GM19324 (cell line): Measurements from ENCODE around the gene AFDN.

Experiments
- ATAC-seq: cut with Tn5 transposase; IDR thresholded peaks from one replicate; pipeline ENCODE4 v1.9.1; 2021; ENCODE audit warnings: mild to moderate bottlenecking, moderate library complexity; ENCODE audit not compliant: unreplicated experiment, low FRiP score

Gene AFDN

DNA sequence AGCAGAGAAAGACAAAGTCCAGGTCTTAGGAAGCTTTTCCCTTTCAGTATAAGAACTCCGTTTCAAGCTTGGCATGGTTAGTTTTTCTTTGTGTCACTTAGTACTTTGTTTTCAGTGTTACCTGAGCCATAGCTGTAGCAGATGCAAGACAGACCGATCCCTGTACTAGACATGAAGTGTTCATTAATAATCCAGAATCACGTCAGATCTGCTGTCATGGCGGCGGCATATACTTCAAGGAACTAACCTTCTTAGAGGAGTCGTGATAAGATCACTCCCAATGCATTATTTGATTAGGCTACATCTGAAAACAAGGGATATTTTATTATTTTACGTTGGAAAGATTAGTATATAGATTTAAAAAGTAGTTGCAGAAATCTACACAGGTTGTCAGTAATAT, 83.9 kb downstream of the AFDN start:
- ATAC-seq, result no peak

- no peak for ATAC-seq
Observed at GRCh38 chr6:167912494-167912893, 85.8 kb downstream of the AFDN start.

GRCh38 chr6:167913699-167914098, 87.0 kb downstream of the AFDN start:
- ATAC-seq, result no peak

DNA sequence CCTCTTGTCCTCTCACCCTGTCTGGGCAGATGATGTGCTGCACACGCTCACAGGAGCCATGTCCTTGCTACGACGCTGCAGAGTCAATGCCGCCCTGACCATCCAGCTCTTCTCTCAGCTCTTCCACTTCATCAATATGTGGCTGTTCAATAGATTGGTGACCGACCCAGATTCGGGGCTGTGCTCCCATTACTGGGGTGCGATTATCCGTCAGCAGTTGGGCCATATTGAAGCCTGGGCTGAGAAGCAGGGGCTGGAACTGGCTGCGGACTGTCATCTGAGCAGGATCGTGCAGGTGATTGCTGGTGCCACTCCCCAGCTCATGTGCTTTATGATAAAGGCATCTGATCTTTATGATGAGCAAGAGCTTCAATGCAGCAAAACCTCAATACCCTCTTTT, 88.4 kb downstream of the AFDN start:
- ATAC-seq, result no peak

GRCh38 chr6:167917551-167918154, 90.9 kb downstream of the AFDN start:
- no peak for ATAC-seq

- ATAC-seq, result no peak
Observed at GRCh38 chr6:167918548-167919278, 92.0 kb downstream of the AFDN start.

- no peak for ATAC-seq
Observed at GRCh38 chr6:167919349-167919748, 92.6 kb downstream of the AFDN start.

DNA sequence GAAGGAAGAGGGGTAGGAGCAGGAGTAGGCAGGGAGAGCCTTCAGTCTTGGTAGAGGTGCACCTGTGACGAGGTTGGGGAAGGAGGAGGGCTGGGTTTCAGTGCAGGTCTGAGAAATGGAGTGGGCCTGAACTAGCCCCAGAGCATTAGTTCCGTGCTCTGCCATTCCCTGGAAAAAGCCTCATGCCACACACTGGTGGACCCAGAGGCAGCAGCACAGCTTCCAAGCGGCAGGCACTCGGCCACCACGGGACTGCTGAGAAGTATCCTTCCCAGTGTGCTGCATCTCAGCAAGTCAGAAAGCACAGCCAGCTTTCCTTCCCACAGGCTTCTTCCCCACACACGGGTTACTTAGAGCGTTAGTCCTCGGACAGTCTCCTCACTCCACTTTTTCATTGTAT, 93.5 kb downstream of the AFDN start:
- no peak for ATAC-seq

GRCh38 chr6:167921831-167922230, 95.1 kb downstream of the AFDN start:
- no peak for ATAC-seq

- ATAC-seq, result no peak
Observed at GRCh38 chr6:167925026-167925425, 98.3 kb downstream of the AFDN start.

GRCh38 chr6:167927246-167927645, 100.5 kb downstream of the AFDN start:
- ATAC-seq, result no peak

DNA sequence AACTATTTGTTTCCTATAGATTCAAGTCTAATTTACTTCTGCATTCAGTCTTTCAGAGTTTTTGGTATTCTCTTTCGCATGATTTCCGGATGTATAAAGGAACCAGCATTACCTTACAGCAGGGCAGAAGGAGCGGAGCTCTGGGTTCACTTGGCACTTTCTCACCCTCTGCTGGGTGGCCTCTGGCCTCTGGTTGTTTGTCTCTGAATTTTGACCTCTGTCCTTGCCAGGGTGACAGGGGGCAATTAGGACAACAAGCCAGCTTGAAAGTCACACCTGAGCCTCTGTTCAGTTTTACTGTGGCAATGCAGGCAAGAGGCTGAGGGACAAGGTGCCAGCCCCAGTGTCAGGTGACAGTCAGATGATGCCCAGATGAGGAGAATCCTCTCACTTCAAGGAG, 101.4 kb downstream of the AFDN start:
- no peak for ATAC-seq

- ATAC-seq, result no peak
Observed at GRCh38 chr6:167930295-167930694, 103.6 kb downstream of the AFDN start.

GRCh38 chr6:167932468-167933276, 106.0 kb downstream of the AFDN start:
- ATAC-seq, result no peak

- ATAC-seq, result no peak
Observed at GRCh38 chr6:167933290-167933689, 106.6 kb downstream of the AFDN start.

DNA sequence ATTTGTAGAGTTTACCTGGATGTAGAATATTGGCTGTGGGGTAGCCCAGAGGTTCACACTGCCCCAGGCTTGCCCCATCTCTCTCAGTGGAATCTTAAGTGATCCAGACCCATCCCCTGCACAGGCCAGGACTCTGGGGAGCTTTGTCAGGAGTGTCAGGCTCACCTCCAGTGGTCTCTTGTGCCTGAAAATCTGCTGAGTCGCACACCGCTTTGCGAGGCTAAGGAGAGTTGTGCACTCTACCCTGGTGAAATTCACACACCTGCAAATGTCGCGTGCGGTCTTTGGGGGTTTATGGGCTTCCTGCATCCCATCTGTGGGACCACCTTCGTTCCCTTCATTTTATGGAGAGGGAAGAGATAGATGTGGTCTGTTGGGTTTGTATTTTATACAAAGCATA, 107.1 kb downstream of the AFDN start:
- no peak for ATAC-seq

DNA sequence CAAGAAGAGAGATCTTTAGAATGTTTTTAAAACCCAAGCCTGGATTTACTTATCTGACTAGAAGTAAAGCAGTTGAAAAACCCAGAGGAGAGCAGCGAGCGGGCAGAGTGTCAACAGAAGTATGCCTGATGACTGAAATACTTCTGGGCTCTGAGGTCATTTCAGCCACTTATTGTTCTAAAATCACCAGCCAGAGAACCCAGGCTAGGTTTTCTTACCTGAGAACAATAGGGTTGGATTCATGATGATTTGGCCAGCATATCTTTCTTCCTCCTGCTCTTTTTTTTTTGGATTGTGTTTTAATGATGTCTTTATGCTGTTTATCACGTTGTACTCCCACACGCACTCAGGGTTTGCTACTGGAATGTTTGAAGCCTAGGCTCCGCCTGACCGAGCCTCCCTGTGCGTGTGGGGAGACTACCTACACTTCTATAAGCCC, 107.7 kb downstream of the AFDN start:
- ATAC-seq, result no peak

GRCh38 chr6:167936051-167936450, 109.3 kb downstream of the AFDN start:
- ATAC-seq, result no peak

DNA sequence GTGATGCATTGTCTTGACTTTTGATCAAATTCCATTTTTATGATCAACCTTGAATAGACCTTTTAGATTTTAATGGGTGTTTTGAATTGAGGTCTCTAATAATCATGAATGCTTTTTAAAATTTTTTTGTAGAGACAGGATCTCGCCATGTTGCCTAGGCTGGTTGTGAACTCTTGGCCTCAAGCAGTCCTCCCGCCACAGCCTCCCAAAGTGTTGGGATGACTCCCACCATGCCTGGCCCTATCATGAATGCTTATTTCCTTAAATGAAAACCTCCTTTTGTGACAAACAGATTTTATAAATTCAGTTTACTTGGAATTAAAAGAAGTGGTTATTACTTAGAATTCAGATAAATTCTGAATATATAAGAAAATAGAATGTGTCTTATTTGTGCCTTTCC, 110.6 kb downstream of the AFDN start:
- no peak for ATAC-seq

GRCh38 chr6:167937948-167938911, 111.5 kb downstream of the AFDN start:
- no peak for ATAC-seq
